ENCODE results near the gene SF3B6. TPM values are rescaled to one million over a fixed set of nuclear protein-coding genes. Genes with fewer than 3 reads are reported as not detected.

Gene SF3B6
- total and polyA plus RNA-seq, 9 of the 15 experiments (the other 6 are each of a cell fraction or from before 2014, with no cell fraction given) = 146 to 591 (median 295) TPM

DNA sequence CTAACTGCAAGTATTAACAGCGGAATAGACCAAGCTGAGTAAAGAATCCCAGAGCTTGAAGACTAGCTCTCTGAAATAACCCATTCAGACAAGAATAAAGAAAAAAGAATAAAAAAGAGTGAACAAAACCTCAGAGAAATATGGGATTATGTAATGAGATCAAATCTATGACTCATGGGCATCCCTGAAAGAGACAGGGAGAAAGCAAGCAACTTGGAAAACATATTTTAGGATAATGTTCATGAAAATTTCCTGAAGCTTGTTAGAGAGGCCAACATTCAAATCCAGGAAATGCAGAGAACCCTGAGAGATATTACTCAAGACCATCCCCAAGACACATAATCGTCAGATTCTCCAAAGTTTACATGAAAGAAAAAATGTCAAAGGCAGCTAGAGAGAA, 29.7 kb upstream of the SF3B6 start:
- FAIRE-seq (no peak), DNase-seq (ENCODE audit: extremely low read depth in 1 of 4, low spot score in 3 of 4) (no peak), ATAC-seq (no peak)
- POLR2A ChIA-PET = interaction anchor here (0.6 kb wide), 1 partner anchor 931 kb away, joined by 3 read pairs; no protein-coding TSS in a partner anchor
- Histone ChIP-seq H4K20me1 (replicated peaks; ENCODE audit: control insufficient read depth, insufficient read depth, low read length) (no peaks in the 10 kb centered on the region), H3K4me2 (ENCODE audit: insufficient read depth, low read length) (no peak overlapping the region), H3K4me1 (replicated peaks in 1 of 2; ENCODE audit: control insufficient read depth in 2 of 2, insufficient read depth in 2 of 2, low read length in 2 of 2) (peaks cover 4 to 5% of the 10 kb centered on the region in 2 experiments; a peak in 3 of 5 replicates), H3K4me3 (no peak overlapping the region), H3K9me3 (replicated peaks; ENCODE audit: control insufficient read depth, insufficient read depth, low read depth, low read length) (no peaks in the 10 kb centered on the region), H3K27me3 (ENCODE audit: control insufficient read depth in 2 of 2, insufficient read depth in 2 of 2, low read length in 2 of 2) (peaks cover 0 to 6% of the 10 kb centered on the region in 2 experiments; a peak in 1 of 5 replicates), H3K9ac (ENCODE audit: insufficient read depth in 1 of 2, low read depth in 2 of 2, low read length in 2 of 2) (no peak overlapping the region), H2AFZ (ENCODE audit: low read depth, low read length) (no peak overlapping the region), H3K36me3 (ENCODE audit: control insufficient read depth, insufficient read depth, low read length) (no peaks in the 10 kb centered on the region), H3K27ac (ENCODE audit: extremely low read depth, low read depth, low read length) (no peak overlapping the region), H3K79me2 (ENCODE audit: control insufficient read depth, insufficient read depth, low read length) (no peaks in the 10 kb centered on the region), H3K9me1 (ENCODE audit: control insufficient read depth, insufficient read depth, low read length) (no peaks in the 10 kb centered on the region)
- intact Hi-C loops (cut with micrococcal nuclease) = no loop called here
- in situ Hi-C loops (cut with MboI) = no loop called here
- WGBS (ENCODE audit: insufficient coverage, low coverage, missing lambda C conversion rate) = 28% methylated on average over 2 of the region's 2 CpGs
- CTCF ChIA-PET (ENCODE audit: low intra/inter-chr PET ratio) = no interaction called here
- BruUV-seq (replicated peaks) = no TSS peak
- TF ChIP-seq LEF1 (IDR thresholded peaks at IDR 0.05) = no peak
- TF ChIP-seq, protein P1, sequence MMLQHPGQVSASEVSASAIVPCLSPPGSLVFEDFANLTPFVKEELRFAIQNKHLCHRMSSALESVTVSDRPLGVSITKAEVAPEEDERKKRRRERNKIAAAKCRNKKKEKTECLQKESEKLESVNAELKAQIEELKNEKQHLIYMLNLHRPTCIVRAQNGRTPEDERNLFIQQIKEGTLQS (IDR thresholded peaks at IDR 0.05) = 0 out of 2 replicates have a peak, but pooled peaks have one; percentile 23
- TF ChIP-seq, protein P1 (CRISPR knock-in tag; conservative IDR thresholded peaks at IDR 0.05) = no peak

- H3K27me3 ChIP-seq (ENCODE audit: control insufficient read depth in 2 of 2, insufficient read depth in 2 of 2, low read length in 2 of 2) = peaks cover 0 to 6% of the 10 kb centered on the region in 2 experiments; a peak in 1 of 5 replicates
- H3K9me1 ChIP-seq (ENCODE audit: control insufficient read depth, insufficient read depth, low read length) = no peaks in the 10 kb centered on the region
- FAIRE-seq = no peak
- WGBS (ENCODE audit: insufficient coverage, low coverage, missing lambda C conversion rate) = 4% methylated on average over 4 of the region's 4 CpGs
- CTCF ChIA-PET (ENCODE audit: low intra/inter-chr PET ratio) = no interaction called here
- POLR2A ChIA-PET = interaction anchor here (0.6 kb wide), 1 partner anchor 1483 kb away, joined by 4 read pairs; no protein-coding TSS in a partner anchor
- H3K4me1 ChIP-seq (replicated peaks in 1 of 2; ENCODE audit: control insufficient read depth in 2 of 2, insufficient read depth in 2 of 2, low read length in 2 of 2) = peaks cover 0 to 4% of the 10 kb centered on the region in 2 experiments; a peak in 2 of 5 replicates
- no peak overlapping the region for H3K4me3 ChIP-seq
- no peak overlapping the region for H3K27ac ChIP-seq (ENCODE audit: extremely low read depth, low read depth, low read length)
- H2AFZ ChIP-seq (ENCODE audit: low read depth, low read length) = no peak overlapping the region
- BruUV-seq (replicated peaks) = no TSS peak
- H4K20me1 ChIP-seq (replicated peaks; ENCODE audit: control insufficient read depth, insufficient read depth, low read length) = no peaks in the 10 kb centered on the region
- no peak for DNase-seq (ENCODE audit: extremely low read depth in 1 of 4, low spot score in 3 of 4)
- intact Hi-C loops (cut with micrococcal nuclease) = no loop called here
- ATAC-seq = peak; percentile 65
- no peaks in the 10 kb centered on the region for H3K79me2 ChIP-seq (ENCODE audit: control insufficient read depth, insufficient read depth, low read length)
- 0 out of 4 replicates have a peak overlapping the region, but pooled peaks of 1 of the 2 experiments have one; percentile 35 for H3K9ac ChIP-seq (ENCODE audit: insufficient read depth in 1 of 2, low read depth in 2 of 2, low read length in 2 of 2)
- in situ Hi-C loops (cut with MboI) = no loop called here
- no peak overlapping the region for H3K4me2 ChIP-seq (ENCODE audit: insufficient read depth, low read length)
- H3K9me3 ChIP-seq (replicated peaks; ENCODE audit: control insufficient read depth, insufficient read depth, low read depth, low read length) = no peaks in the 10 kb centered on the region
- H3K36me3 ChIP-seq (ENCODE audit: control insufficient read depth, insufficient read depth, low read length) = no peaks in the 10 kb centered on the region
- TF ChIP-seq ZBTB12 (CRISPR knock-in tag; IDR thresholded peaks at IDR 0.05) (no peak), SIX5 (IDR thresholded peaks at IDR 0.05; ENCODE audit: borderline replicate concordance in 1 of 2, insufficient read depth in 1 of 2, low read depth in 1 of 2, low read length in 2 of 2) (no peak), PTRF (tag; IDR thresholded peaks at IDR 0.05) (no peak), SMARCB1 (IDR thresholded peaks at IDR 0.05; ENCODE audit: insufficient read length, low read depth) (no peak), NFIX (CRISPR knock-in tag; IDR thresholded peaks at IDR 0.05; ENCODE audit: low read depth) (no peak), NFE2L1 (tag; IDR thresholded peaks at IDR 0.05; ENCODE audit: borderline replicate concordance, low read depth) (no peak), MECOM (CRISPR knock-in tag; IDR thresholded peaks at IDR 0.05) (no peak), HDAC8 (tag; IDR thresholded peaks at IDR 0.05) (no peak)
These were observed 28.8 kb upstream of the SF3B6 start for GRCh38 chr2:24104906-24105305.

Measured in K562 (cell line).